WTC11 (cell line): ENCODE data around the gene RRP7A.

Experiments
- AFF4 ChIP-seq: sonication (generic); formaldehyde crosslinking; IDR thresholded peaks from 2 replicates; pipeline ENCODE4 v1.8.1; 2023; ENCODE audit warnings: mild to moderate bottlenecking, missing genetic modification reagents, borderline replicate concordance
- CREM ChIP-seq: sonication (generic); formaldehyde crosslinking; IDR thresholded peaks from 2 replicates; pipeline ENCODE4 v1.8.1; 2022; ENCODE audit warnings: mild to moderate bottlenecking, missing genetic modification reagents, moderate library complexity
- CTCF ChIP-seq: fragments of 200-600 bp; IDR thresholded peaks from 2 replicates; pipeline ENCODE4 v1.8.0; 2022; ENCODE audit warnings: antibody characterized with exemption
- ESRRA ChIP-seq: sonication (generic); formaldehyde crosslinking; IDR thresholded peaks from 2 replicates; pipeline ENCODE4 v1.8.1; 2022; ENCODE audit warnings: mild to moderate bottlenecking, missing genetic modification reagents, borderline replicate concordance
- MAX ChIP-seq: sonication (generic); formaldehyde crosslinking; IDR thresholded peaks from 2 replicates; pipeline ENCODE4 v1.8.0; 2022; ENCODE audit warnings: mild to moderate bottlenecking, missing genetic modification reagents
- SP1 ChIP-seq: sonication (generic); formaldehyde crosslinking; conservative IDR thresholded peaks from 2 replicates; pipeline ENCODE4 v1.8.1; 2022; ENCODE audit warnings: missing genetic modification reagents
- STAT6 ChIP-seq: sonication (generic); formaldehyde crosslinking; conservative IDR thresholded peaks from 2 replicates; pipeline ENCODE4 v1.8.1; 2023; ENCODE audit warnings: mild to moderate bottlenecking, low read depth, missing genetic modification reagents, moderate library complexity
- TEAD4 ChIP-seq: sonication (generic); formaldehyde crosslinking; IDR thresholded peaks from 2 replicates; pipeline ENCODE4 v1.8.0; 2022; ENCODE audit warnings: mild to moderate bottlenecking, missing genetic modification reagents
- TP53 ChIP-seq: sonication (generic); formaldehyde crosslinking; IDR thresholded peaks from 2 replicates; pipeline ENCODE4 v1.8.1; 2023; ENCODE audit warnings: mild to moderate bottlenecking, missing genetic modification reagents
- ZNF121 ChIP-seq: sonication (generic); formaldehyde crosslinking; IDR thresholded peaks from 2 replicates; pipeline ENCODE4 v1.8.0; 2023; ENCODE audit warnings: missing genetic modification reagents
- TF ChIP-seq, protein P1 (sequence below): sonication (generic); formaldehyde crosslinking; IDR thresholded peaks from 2 replicates; pipeline ENCODE4 v1.8.1; 2023; ENCODE audit warnings: mild to moderate bottlenecking, missing genetic modification reagents, moderate library complexity
- TF ChIP-seq, protein P2 (sequence below): fragments of 250-450 bp; sonication (Bioruptor Pico); IDR thresholded peaks from 2 replicates; pipeline ENCODE4 v1.8.0; 2021; ENCODE audit warnings: mild to moderate bottlenecking
- TF ChIP-seq, protein P3 (sequence below): sonication (generic); formaldehyde crosslinking; IDR thresholded peaks from 2 replicates; pipeline ENCODE4 v1.8.0; 2022; ENCODE audit warnings: mild to moderate bottlenecking, missing genetic modification reagents

- TF ChIP-seq MAX (CRISPR knock-in tag): no peak
- no peak for TF ChIP-seq CTCF
- no peak for TF ChIP-seq TEAD4 (CRISPR knock-in tag)
- TF ChIP-seq ZNF121 (CRISPR knock-in tag): no peak
- TF ChIP-seq SP1: no peak
- TF ChIP-seq, protein P1, sequence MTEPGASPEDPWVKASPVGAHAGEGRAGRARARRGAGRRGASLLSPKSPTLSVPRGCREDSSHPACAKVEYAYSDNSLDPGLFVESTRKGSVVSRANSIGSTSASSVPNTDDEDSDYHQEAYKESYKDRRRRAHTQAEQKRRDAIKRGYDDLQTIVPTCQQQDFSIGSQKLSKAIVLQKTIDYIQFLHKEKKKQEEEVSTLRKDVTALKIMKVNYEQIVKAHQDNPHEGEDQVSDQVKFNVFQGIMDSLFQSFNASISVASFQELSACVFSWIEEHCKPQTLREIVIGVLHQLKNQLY (CRISPR knock-in tag): no peak
- TF ChIP-seq STAT6 (CRISPR knock-in tag): no peak
- TF ChIP-seq TP53: no peak
- TF ChIP-seq AFF4 (CRISPR knock-in tag): no peak
- TF ChIP-seq, protein P2, sequence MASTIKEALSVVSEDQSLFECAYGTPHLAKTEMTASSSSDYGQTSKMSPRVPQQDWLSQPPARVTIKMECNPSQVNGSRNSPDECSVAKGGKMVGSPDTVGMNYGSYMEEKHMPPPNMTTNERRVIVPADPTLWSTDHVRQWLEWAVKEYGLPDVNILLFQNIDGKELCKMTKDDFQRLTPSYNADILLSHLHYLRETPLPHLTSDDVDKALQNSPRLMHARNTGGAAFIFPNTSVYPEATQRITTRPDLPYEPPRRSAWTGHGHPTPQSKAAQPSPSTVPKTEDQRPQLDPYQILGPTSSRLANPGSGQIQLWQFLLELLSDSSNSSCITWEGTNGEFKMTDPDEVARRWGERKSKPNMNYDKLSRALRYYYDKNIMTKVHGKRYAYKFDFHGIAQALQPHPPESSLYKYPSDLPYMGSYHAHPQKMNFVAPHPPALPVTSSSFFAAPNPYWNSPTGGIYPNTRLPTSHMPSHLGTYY: no peak
- no peak for TF ChIP-seq ESRRA
- TF ChIP-seq, protein P3, sequence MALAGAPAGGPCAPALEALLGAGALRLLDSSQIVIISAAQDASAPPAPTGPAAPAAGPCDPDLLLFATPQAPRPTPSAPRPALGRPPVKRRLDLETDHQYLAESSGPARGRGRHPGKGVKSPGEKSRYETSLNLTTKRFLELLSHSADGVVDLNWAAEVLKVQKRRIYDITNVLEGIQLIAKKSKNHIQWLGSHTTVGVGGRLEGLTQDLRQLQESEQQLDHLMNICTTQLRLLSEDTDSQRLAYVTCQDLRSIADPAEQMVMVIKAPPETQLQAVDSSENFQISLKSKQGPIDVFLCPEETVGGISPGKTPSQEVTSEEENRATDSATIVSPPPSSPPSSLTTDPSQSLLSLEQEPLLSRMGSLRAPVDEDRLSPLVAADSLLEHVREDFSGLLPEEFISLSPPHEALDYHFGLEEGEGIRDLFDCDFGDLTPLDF (CRISPR knock-in tag): no peak
- no peak for TF ChIP-seq CREM (CRISPR knock-in tag)
Measured at GRCh38 chr22:42562279-42562678, 42.7 kb upstream of the RRP7A start.
